AG10803 (cell line): ENCODE results near the gene TRMT61A.

ENCODE experiments used
- DNase-seq: peaks from one replicate; pipeline ENCODE4 v3.0.0; 2010; ENCODE audit warnings: low read depth
- H3K4me3 ChIP-seq: 2 replicates; pipeline ENCODE4 v1.5.1; 2011; ENCODE audit warnings: mild to moderate bottlenecking, low read length, control low read depth
- CTCF ChIP-seq: conservative IDR thresholded peaks from 2 replicates; pipeline ENCODE4 v1.5.1; 2011; ENCODE audit warnings: mild to moderate bottlenecking, low read length, control low read depth, inconsistent platforms

Gene TRMT61A

GRCh38 chr14:103547941-103548462, 19.0 kb downstream of the TRMT61A start:
- no peak for TF ChIP-seq CTCF
- no peak overlapping the region for H3K4me3 ChIP-seq
- DNase-seq, result no peak

DNA sequence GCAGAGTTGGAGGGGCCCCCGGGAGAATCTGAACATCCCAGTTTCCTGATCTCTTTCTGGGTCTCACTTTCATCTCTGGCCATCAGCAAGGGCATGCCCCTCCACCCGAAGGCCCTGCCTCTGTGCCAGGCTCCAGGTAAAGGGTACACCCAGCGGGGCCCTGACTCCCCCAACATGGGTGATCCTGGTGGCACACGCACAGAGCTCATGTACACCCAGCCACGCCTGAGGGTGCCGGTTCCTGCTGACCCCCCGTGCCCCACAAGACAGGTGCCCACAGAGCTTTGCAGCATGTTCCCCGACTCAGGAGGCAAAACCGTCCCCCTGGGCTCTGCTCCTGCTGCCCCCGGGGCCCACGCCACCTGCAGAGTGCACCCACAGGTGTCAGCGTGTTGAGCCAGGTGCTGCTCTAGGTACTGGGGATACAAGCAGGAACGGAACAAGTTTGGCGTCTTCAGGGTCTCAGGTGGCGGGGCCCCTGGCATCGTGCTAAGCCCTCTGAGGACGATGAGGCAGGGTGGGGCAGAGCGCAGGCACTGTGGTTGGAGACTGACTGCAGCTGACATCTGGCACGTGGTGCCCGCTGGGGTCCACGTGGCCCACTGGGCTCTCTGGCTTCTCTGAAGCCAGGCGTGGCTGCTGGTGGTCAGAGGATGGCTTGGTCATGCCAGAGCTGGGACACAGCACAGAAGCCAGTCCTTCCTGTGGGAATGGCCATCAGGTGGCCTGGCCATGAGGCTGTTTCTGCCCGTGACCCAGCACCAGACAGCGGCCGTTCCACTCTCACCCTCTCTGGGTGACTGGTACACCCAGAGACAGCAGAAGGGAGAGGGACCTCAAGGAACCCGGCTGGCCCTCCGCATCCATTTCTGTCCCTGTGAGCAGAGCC, 19.7 kb downstream of the TRMT61A start:
- H3K4me3 ChIP-seq, result no peak overlapping the region
- DNase-seq, result no peak
- TF ChIP-seq CTCF, result no peak

DNA sequence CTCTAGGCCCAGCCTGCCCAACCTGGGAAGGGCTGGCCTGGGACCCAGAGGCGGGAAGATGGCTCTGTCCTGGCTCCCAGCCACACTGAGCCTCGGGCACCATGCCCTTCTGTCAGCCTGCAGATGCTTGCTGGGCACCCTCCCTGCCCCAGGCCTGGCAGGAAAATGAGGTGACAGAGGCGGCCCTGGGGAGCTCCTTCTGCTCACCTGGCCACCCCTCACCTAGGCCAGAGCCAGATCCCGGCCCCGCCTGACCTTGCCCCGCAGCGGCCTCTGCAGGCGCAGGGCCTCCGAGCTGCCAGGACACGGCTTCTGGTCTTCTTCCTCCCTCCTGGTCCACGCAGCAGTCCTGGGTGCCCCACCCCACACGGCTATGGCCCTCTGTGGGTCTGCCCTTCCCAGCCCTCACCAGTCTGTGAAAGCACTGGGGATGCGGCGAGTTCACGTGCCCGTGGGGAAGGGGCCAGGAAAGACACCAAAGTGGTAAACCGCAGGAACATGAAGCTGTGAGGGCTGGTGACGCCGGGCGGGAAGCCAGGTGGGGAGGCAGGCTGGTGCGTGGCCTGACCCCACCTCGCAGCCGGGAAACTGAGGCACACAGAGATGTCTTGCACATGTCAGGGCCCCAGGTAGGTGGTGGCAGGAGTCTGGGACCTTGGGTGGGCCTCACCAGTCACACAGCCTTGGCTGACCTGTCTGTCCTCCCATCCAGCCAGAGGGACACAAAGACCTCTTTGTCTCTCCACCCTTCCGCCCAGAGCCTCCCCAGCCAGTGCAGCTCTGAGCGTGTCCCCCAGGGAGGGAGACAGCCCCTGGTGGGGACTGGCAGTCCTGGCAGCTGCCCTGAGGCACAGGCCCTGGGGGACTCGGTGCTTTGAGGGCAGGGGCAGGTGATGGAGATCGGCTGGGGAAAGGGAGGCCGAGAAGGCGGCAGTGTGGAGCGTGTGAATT, 20.6 kb downstream of the TRMT61A start:
- H3K4me3 ChIP-seq, result no peak overlapping the region
- no peak for TF ChIP-seq CTCF
- DNase-seq, result no peak

- no peak for TF ChIP-seq CTCF
- no peak overlapping the region; the same call in 1 of the 2 replicates for H3K4me3 ChIP-seq
- DNase-seq, result no peak
Measured at GRCh38 chr14:103550451-103551337, 21.7 kb downstream of the TRMT61A start.

DNA sequence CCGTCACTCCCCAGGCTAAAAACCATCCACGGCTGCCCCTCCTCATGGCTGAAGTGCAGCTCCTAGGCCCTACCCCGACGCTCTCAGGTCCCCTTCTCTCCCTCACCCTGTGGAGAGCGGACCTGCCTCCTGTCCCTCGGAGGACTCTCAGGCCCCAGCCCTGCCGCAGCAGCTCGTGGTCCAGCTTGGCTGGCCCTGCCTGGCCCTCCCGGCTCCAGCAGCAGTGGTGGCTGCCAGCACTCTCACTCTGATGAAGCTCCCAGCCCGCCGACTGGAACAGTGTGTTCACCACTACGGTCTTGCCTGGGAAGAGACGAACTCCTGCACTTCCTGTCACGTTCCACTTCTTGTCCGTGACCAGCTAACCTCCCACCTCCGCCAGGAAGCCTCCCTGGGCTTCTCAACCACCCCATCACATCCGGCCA, 22.4 kb downstream of the TRMT61A start:
- no peak for TF ChIP-seq CTCF
- H3K4me3 ChIP-seq, result peak overlapping the region; percentile 35
- DNase-seq, result peak; percentile 52
